SK-N-SH (cell line): Measurements from ENCODE around the gene LRRC8E. TPM values are rescaled to one million over a fixed set of nuclear protein-coding genes. Genes with fewer than 3 reads are reported as not detected.

ENCODE experiments used
- CTCF ChIA-PET: fragments of 300-600, 350-600 bp; formaldehyde crosslinking; extraction: SDS; loops from one replicate; lab custom pipeline; 2021; lab: Yijun Ruan, JAX
- POLR2A ChIA-PET: fragments of 350-600 bp; sonication (Branson Sonifier 250); formaldehyde crosslinking; extraction: SDS; loops from one replicate; lab custom pipeline; 2020; ENCODE audit warnings: antibody characterized with exemption, inconsistent platforms; lab: Yijun Ruan, JAX
- DNase-seq: peaks from one replicate; pipeline ENCODE4 v3.0.0; 2012
- H2AFZ ChIP-seq: fragments of 200-600 bp; sonication (generic); 2 replicates; pipeline ENCODE4 v1.8.1; 2016; ENCODE audit warnings: antibody characterized with exemption, mild to moderate bottlenecking, low read depth
- H3F3A ChIP-seq: fragments of 200-600 bp; sonication (generic); replicated peaks from 2 replicates; pipeline ENCODE3; 2016; ENCODE audit warnings: antibody characterized with exemption, mild to moderate bottlenecking; ENCODE audit not compliant: insufficient read depth
- H3K27ac ChIP-seq, 2 experiments: fragments of 200-500 bp in 1 of 2; fragments of 200-600 bp in 1 of 2; sonication (Bioruptor generic) in 1 of 2; sonication (generic), shearing (Covaris generic) in 1 of 2; 2 replicates each; pipeline versions ENCODE4 v1.5.1 to v1.6.1; 2014 to 2016; ENCODE audit warnings: low read depth in 2 of 2, inconsistent platforms in 1 of 2, low read length in 1 of 2, mild to moderate bottlenecking in 1 of 2, mixed read lengths in 1 of 2
- H3K27me3 ChIP-seq: fragments of 200-600 bp; sonication (generic), shearing (Covaris generic); 2 replicates; pipeline ENCODE4 v1.6.1; 2016; ENCODE audit warnings: mixed run types; ENCODE audit not compliant: insufficient read depth
- H3K36me3 ChIP-seq, 2 experiments: fragments of 200-500 bp in 1 of 2; fragments of 200-600 bp in 1 of 2; sonication (Bioruptor generic) in 1 of 2; sonication (generic) in 1 of 2; replicated peaks in 1 of 2; 2 replicates each; pipeline versions ENCODE3 to v1.5.1; 2014 to 2016; ENCODE audit warnings: low read length in 1 of 2, mild to moderate bottlenecking in 1 of 2; ENCODE audit not compliant: insufficient read depth in 2 of 2, control insufficient read depth in 1 of 2
- H3K4me1 ChIP-seq, 2 experiments: fragments of 200-500 bp in 1 of 2; fragments of 200-600 bp in 1 of 2; sonication (Bioruptor generic) in 1 of 2; sonication (generic), shearing (Covaris generic) in 1 of 2; 2 replicates each; pipeline versions ENCODE4 v1.5.1 to v1.6.1; 2014 to 2016; ENCODE audit warnings: low read depth in 1 of 2, low read length in 1 of 2, mixed run types in 1 of 2; ENCODE audit not compliant: insufficient read depth in 2 of 2, control insufficient read depth in 1 of 2
- H3K4me2 ChIP-seq: fragments of 200-600 bp; sonication (generic), shearing (Covaris generic); 2 replicates; pipeline ENCODE4 v1.6.1; 2017; ENCODE audit warnings: mixed run types
- H3K4me3 ChIP-seq, 2 experiments: fragments of 200-500 bp in 1 of 2; fragments of 200-600 bp in 1 of 2; sonication (Bioruptor generic) in 1 of 2; sonication (generic), shearing (Covaris generic) in 1 of 2; 2 replicates each; pipeline versions ENCODE4 v1.5.1 to v1.8.1; 2014 to 2016; ENCODE audit warnings: low read depth in 2 of 2, inconsistent platforms in 1 of 2, low read length in 1 of 2, mild to moderate bottlenecking in 1 of 2, mixed read lengths in 1 of 2, moderate library complexity in 1 of 2
- H3K79me2 ChIP-seq: fragments of 200-600 bp; sonication (generic); 2 replicates; pipeline ENCODE4 v1.8.1; 2017; ENCODE audit warnings: mild to moderate bottlenecking; ENCODE audit not compliant: insufficient read depth
- H3K9ac ChIP-seq: fragments of 200-600 bp; sonication (generic); 2 replicates; pipeline ENCODE4 v1.6.1; 2017; ENCODE audit warnings: mixed run types
- H3K9me2 ChIP-seq: fragments of 200-600 bp; sonication (generic); 2 replicates; pipeline ENCODE4 v1.6.1; 2017; ENCODE audit warnings: mixed run types
- H3K9me3 ChIP-seq: fragments of 200-600 bp; sonication (generic); 2 replicates; pipeline ENCODE4 v1.6.1; 2017; ENCODE audit warnings: mixed run types, mild to moderate bottlenecking, moderate library complexity
- H4K20me1 ChIP-seq: fragments of 200-600 bp; sonication (generic); 2 replicates; pipeline ENCODE4 v1.6.1; 2017; ENCODE audit warnings: mild to moderate bottlenecking, mixed run types; ENCODE audit not compliant: insufficient read depth
- EZH2phosphoT487 ChIP-seq: fragments of 200-600 bp; sonication (generic); IDR thresholded peaks from 2 replicates; pipeline ENCODE4 v1.6.1; 2017; ENCODE audit warnings: low read depth, mixed run types, mild to moderate bottlenecking, antibody characterized with exemption, moderate library complexity, borderline replicate concordance
- GABPA ChIP-seq: IDR thresholded peaks from 2 replicates; pipeline ENCODE4 v1.4.0; 2012; ENCODE audit warnings: low read depth, mild to moderate bottlenecking
- JUND ChIP-seq: IDR thresholded peaks from 2 replicates; pipeline ENCODE4 v1.4.0; 2012
- MEF2A ChIP-seq: IDR thresholded peaks from 2 replicates; pipeline ENCODE4 v1.4.0; 2012; ENCODE audit warnings: low read depth, borderline replicate concordance
- MXI1 ChIP-seq: IDR thresholded peaks from 2 replicates; pipeline ENCODE4 v1.6.1; 2012; ENCODE audit warnings: mild to moderate bottlenecking, low read depth, low read length, improper control_type of control experiment
- PBX3 ChIP-seq: IDR thresholded peaks from 2 replicates; pipeline ENCODE4; 2012
- RCOR1 ChIP-seq: fragments of 150-350 bp; IDR thresholded peaks from 2 replicates; pipeline ENCODE4 v1.6.1; 2017; ENCODE audit warnings: antibody characterized with exemption, low read length
- RXRA ChIP-seq: IDR thresholded peaks from 2 replicates; pipeline ENCODE4 v1.4.0; 2012; ENCODE audit warnings: low read depth, mild to moderate bottlenecking, borderline replicate concordance
- SIN3A ChIP-seq: IDR thresholded peaks from 2 replicates; pipeline ENCODE4 v1.6.1; 2012; ENCODE audit warnings: low read depth, mild to moderate bottlenecking, low read length, moderate library complexity, borderline replicate concordance
- SMC3 ChIP-seq: IDR thresholded peaks from 2 replicates; pipeline ENCODE4 v1.6.1; 2012; ENCODE audit warnings: low read depth, low read length, improper control_type of control experiment
- TCF12 ChIP-seq: IDR thresholded peaks from 2 replicates; pipeline ENCODE4 v1.4.0; 2012
- WGBS: methylation state at CpG from one replicate; pipeline ENCODE4 v1.1.6; 2017; ENCODE audit warnings: low lambda C conversion rate; 5-methylcytosine and 5-hydroxymethylcytosine counted together
- polyA plus RNA-seq, 3 experiments: library from polyadenylated mRNA; depleted of rRNA; stranded (reverse); fragments of >200 nt; gene quantifications; 2 replicates each; pipeline ENCODE4 v1.2.3, GENCODE V29; 2012
- TF ChIP-seq, protein P1 (sequence below): fragments of 200-600 bp; sonication (generic); IDR thresholded peaks from 2 replicates; pipeline ENCODE4 v1.6.1; 2017; ENCODE audit warnings: antibody characterized with exemption, mild to moderate bottlenecking, moderate library complexity
- TF ChIP-seq, protein P2 (sequence below): IDR thresholded peaks from 2 replicates; pipeline ENCODE4 v1.4.0; 2012; ENCODE audit warnings: low read depth, borderline replicate concordance

The LRRC8E gene
- polyA plus RNA-seq, 1 of the 3 experiments (the other 2 are of a cell fraction): 0.02 TPM

DNA sequence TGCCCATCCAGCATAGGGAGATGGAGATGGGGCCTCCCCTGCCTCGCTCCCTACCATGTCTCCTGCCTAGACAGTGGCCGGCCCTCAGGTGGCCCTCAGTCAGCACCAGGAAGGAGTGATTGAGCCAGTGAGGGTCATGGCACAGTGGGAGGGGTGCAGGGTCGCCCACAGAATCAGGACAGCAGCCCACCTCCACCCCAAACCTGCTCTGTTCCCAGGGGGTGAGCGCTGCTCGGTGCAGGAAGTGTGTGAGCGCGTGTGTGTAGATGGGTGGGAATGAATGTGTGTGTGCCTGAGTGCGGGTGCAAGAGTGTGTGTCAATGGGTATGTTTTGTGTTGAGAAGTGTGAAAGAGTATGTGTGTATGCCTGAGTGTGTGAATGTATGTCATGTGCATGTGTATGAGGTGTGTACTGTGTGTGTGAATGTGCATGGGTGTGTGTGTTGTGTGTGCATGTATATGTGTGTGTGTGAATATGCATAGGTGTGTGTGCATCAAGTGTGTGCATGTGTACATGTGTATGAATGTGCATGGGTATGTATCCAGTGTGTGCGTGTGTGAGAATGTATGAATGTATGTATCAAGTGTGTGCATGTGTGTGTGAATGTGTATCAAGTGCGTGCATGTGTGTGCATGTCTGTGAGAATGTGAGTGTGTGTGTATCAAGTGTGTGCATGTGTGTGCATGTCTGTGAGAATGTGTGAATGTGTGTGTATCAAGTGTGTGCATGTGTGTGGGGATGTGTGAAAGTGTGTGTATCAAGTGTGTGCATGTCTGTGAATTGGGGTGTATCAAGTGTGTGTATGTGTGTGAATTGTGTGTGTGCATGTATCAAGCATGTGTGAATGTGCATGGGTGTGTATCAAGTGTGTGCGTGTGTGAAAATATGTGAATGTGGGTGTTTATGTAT, 46.3 kb upstream of the LRRC8E start:
- 92% methylated on average over 8 of the region's 11 CpGs for WGBS
- Histone ChIP-seq H3K27me3 (no peaks in the 10 kb centered on the region), H3K4me2 (no peak overlapping the region), H3K4me1 (peaks cover 0 to 4% of the 10 kb centered on the region in 2 experiments; a peak in 1 of 4 replicates), H3K9me2 (no peaks in the 10 kb centered on the region), H3K9me3 (no peaks in the 10 kb centered on the region), H2AFZ (no peak overlapping the region), H3K27ac (no peak overlapping the region), H3K79me2 (no peaks in the 10 kb centered on the region), H4K20me1 (no peaks in the 10 kb centered on the region), H3F3A (peaks cover 7% of the 10 kb centered on the region), H3K9ac (no peak overlapping the region), H3K36me3 (no peaks in the 10 kb centered on the region), H3K4me3 (no peak overlapping the region)
- DNase-seq: no peak
- ChIA-PET CTCF (no interaction called here), POLR2A (no interaction called here)
- TF ChIP-seq, protein P1, sequence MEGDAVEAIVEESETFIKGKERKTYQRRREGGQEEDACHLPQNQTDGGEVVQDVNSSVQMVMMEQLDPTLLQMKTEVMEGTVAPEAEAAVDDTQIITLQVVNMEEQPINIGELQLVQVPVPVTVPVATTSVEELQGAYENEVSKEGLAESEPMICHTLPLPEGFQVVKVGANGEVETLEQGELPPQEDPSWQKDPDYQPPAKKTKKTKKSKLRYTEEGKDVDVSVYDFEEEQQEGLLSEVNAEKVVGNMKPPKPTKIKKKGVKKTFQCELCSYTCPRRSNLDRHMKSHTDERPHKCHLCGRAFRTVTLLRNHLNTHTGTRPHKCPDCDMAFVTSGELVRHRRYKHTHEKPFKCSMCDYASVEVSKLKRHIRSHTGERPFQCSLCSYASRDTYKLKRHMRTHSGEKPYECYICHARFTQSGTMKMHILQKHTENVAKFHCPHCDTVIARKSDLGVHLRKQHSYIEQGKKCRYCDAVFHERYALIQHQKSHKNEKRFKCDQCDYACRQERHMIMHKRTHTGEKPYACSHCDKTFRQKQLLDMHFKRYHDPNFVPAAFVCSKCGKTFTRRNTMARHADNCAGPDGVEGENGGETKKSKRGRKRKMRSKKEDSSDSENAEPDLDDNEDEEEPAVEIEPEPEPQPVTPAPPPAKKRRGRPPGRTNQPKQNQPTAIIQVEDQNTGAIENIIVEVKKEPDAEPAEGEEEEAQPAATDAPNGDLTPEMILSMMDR: no peak
- TF ChIP-seq SMC3 (no peak), EZH2phosphoT487 (no peak), RXRA (no peak), SIN3A (no peak), GABPA (no peak), MEF2A (no peak), TCF12 (no peak), JUND (no peak), RCOR1 (no peak), MXI1 (no peak), PBX3 (no peak)
- TF ChIP-seq, protein P2, sequence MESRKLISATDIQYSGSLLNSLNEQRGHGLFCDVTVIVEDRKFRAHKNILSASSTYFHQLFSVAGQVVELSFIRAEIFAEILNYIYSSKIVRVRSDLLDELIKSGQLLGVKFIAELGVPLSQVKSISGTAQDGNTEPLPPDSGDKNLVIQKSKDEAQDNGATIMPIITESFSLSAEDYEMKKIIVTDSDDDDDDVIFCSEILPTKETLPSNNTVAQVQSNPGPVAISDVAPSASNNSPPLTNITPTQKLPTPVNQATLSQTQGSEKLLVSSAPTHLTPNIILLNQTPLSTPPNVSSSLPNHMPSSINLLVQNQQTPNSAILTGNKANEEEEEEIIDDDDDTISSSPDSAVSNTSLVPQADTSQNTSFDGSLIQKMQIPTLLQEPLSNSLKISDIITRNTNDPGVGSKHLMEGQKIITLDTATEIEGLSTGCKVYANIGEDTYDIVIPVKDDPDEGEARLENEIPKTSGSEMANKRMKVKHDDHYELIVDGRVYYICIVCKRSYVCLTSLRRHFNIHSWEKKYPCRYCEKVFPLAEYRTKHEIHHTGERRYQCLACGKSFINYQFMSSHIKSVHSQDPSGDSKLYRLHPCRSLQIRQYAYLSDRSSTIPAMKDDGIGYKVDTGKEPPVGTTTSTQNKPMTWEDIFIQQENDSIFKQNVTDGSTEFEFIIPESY: no peak
